MG63 (cell line): ENCODE data around the gene CCDC40. TPM values are rescaled to one million over a fixed set of nuclear protein-coding genes. Genes with fewer than 3 reads are reported as not detected.

ENCODE experiments used
- DNase-seq: peaks from one replicate; pipeline ENCODE4 v3.0.0-alpha.2; 2020
- H3K27me3 ChIP-seq: fragments of 250-450 bp; sonication (Bioruptor Pico); 2 replicates; pipeline ENCODE4 v1.5.1; 2020; ENCODE audit warnings: mild to moderate bottlenecking, moderate library complexity
- H3K36me3 ChIP-seq: fragments of 250-450 bp; sonication (Bioruptor Pico); 2 replicates; pipeline ENCODE4 v1.5.1; 2020; ENCODE audit warnings: mild to moderate bottlenecking, moderate library complexity
- H3K4me3 ChIP-seq: fragments of 250-450 bp; sonication (Bioruptor Pico); 2 replicates; pipeline ENCODE4 v1.5.1; 2020; ENCODE audit warnings: mild to moderate bottlenecking, moderate library complexity
- H3K9me3 ChIP-seq: fragments of 250-450 bp; sonication (Bioruptor Pico); 2 replicates; pipeline ENCODE4 v1.5.1; 2020; ENCODE audit warnings: mild to moderate bottlenecking, moderate library complexity
- total RNA-seq: library from RNA; depleted of rRNA; stranded (reverse); fragments of >200 nt; shearing (Covaris generic); gene quantifications from 2 replicates; pipeline ENCODE4 v1.2.3, GENCODE V29; 2014; ENCODE audit warnings: low replicate concordance

CCDC40 gene
- total RNA-seq, 1 experiment from 2014 or later: 9.7 TPM

- no peaks in the 10 kb centered on the region for H3K27me3 ChIP-seq
- H3K9me3 ChIP-seq: no peaks in the 10 kb centered on the region
- H3K36me3 ChIP-seq: no peaks in the 10 kb centered on the region
- DNase-seq: no peak
- H3K4me3 ChIP-seq: no peak overlapping the region
Observed at GRCh38 chr17:80110447-80110812, 74.0 kb downstream of the CCDC40 start.

GRCh38 chr17:80110927-80111701, 74.7 kb downstream of the CCDC40 start:
- no peak for DNase-seq
- Histone ChIP-seq H3K27me3 (no peaks in the 10 kb centered on the region), H3K36me3 (no peaks in the 10 kb centered on the region), H3K4me3 (no peak overlapping the region), H3K9me3 (no peaks in the 10 kb centered on the region)

DNA sequence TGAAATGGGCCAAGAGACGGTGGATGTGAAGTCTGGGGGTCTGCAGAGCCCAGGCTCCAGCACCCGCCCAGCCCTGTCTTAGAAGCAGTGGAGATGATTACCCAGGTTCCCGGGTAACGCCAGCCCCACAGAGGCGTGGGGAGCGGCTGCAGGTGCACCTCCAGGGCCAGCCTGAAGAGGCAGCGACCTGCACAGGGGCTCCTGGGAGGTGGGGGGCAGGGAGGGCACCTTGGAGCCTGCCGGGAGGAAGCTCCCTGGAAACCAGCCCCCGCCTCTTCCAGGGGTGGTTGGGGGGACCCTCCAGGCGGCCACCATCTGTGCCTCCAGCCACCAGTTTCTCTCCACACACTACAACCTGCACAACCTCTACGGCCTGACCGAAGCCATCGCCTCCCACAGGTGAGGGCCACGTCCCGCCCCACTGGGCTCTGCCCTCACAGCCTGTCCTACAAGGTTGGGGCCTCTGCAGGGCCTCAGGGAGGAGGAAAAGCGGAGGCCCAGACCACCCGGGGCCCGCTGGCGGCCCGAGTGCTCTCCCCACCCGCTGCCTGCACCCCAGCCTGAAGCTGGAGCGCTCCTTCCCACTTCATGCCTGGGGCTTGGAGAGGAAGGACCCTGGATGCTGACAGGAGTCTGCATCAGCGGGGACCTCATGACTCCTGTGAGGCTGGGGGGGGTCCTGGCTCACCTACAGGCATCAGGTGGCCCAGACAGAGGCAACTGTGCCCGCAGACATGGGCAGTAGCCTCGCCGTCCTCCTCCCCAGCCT, 75.4 kb downstream of the CCDC40 start:
- Histone ChIP-seq H3K27me3 (no peaks in the 10 kb centered on the region), H3K9me3 (no peaks in the 10 kb centered on the region), H3K4me3 (no peak overlapping the region), H3K36me3 (no peaks in the 10 kb centered on the region)
- DNase-seq: no peak

DNA sequence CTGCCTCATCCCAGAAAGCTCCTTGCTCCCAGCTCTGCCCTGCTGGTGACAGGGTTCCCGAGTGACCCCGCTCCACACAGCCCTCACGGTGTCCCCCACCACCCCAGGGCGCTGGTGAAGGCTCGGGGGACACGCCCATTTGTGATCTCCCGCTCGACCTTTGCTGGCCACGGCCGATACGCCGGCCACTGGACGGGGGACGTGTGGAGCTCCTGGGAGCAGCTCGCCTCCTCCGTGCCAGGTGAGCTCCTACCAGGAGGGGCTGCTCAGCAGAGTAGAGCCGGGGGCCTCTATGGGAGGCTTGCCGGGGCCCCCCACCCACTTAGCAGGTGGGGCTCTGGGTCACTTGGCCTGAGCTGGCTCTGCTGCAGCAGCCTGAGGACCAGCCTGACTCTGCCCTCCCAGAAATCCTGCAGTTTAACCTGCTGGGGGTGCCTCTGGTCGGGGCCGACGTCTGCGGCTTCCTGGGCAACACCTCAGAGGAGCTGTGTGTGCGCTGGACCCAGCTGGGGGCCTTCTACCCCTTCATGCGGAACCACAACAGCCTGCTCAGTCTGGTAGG, 76.1 kb downstream of the CCDC40 start:
- no peak for DNase-seq
- H3K4me3 ChIP-seq: no peak overlapping the region
- H3K27me3 ChIP-seq: no peaks in the 10 kb centered on the region
- no peaks in the 10 kb centered on the region for H3K36me3 ChIP-seq
- H3K9me3 ChIP-seq: no peaks in the 10 kb centered on the region

GRCh38 chr17:80113033-80113484, 76.6 kb downstream of the CCDC40 start:
- Histone ChIP-seq H3K4me3 (no peak overlapping the region), H3K36me3 (no peaks in the 10 kb centered on the region), H3K27me3 (no peaks in the 10 kb centered on the region), H3K9me3 (no peaks in the 10 kb centered on the region)
- DNase-seq: no peak

- H3K36me3 ChIP-seq: no peaks in the 10 kb centered on the region
- H3K9me3 ChIP-seq: no peaks in the 10 kb centered on the region
- no peak overlapping the region for H3K4me3 ChIP-seq
- H3K27me3 ChIP-seq: no peaks in the 10 kb centered on the region
- no peak for DNase-seq
Observed at GRCh38 chr17:80114758-80115157, 78.3 kb downstream of the CCDC40 start.

- no peak overlapping the region for H3K4me3 ChIP-seq
- no peak for DNase-seq
- H3K36me3 ChIP-seq: no peaks in the 10 kb centered on the region
- H3K9me3 ChIP-seq: no peaks in the 10 kb centered on the region
- no peaks in the 10 kb centered on the region for H3K27me3 ChIP-seq
Observed at GRCh38 chr17:80115159-80115558, 78.7 kb downstream of the CCDC40 start.

DNA sequence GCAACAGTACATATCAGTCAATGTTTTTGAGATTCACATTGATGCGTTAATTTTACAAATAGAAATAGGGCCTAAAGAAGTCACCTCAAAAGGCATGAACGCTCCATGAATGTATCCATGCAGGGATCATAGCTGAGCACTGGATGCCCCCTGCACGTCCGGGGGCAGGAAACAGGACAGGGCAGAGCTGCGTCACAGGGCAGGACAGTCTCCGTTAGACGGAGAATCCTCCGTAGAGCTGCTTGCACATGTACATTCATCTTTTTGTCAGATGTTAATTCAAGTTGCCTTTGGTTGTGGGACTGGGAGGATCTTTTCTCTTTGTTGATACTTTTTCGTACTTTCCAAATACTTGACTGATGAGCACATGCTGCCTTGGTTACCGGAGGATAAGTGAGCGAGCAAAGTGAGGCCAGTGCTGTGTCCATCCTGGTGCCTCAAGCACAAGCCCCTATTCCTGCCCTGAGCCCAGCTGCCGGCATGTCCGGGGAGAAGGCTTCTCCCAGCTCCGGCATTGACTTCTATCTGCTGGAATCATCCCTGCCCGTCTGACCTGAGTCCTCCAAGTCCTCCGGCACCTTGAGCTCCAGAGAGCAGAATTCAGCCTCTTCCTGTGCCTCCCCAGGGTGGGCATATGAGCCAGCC, 80.0 kb downstream of the CCDC40 start:
- DNase-seq: no peak
- no peaks in the 10 kb centered on the region for H3K36me3 ChIP-seq
- H3K4me3 ChIP-seq: no peak overlapping the region
- no peaks in the 10 kb centered on the region for H3K9me3 ChIP-seq
- no peaks in the 10 kb centered on the region for H3K27me3 ChIP-seq

- Histone ChIP-seq H3K4me3 (no peak overlapping the region), H3K9me3 (no peaks in the 10 kb centered on the region), H3K27me3 (no peaks in the 10 kb centered on the region), H3K36me3 (no peaks in the 10 kb centered on the region)
- no peak for DNase-seq
Observed at GRCh38 chr17:80116921-80117380, 80.5 kb downstream of the CCDC40 start.

DNA sequence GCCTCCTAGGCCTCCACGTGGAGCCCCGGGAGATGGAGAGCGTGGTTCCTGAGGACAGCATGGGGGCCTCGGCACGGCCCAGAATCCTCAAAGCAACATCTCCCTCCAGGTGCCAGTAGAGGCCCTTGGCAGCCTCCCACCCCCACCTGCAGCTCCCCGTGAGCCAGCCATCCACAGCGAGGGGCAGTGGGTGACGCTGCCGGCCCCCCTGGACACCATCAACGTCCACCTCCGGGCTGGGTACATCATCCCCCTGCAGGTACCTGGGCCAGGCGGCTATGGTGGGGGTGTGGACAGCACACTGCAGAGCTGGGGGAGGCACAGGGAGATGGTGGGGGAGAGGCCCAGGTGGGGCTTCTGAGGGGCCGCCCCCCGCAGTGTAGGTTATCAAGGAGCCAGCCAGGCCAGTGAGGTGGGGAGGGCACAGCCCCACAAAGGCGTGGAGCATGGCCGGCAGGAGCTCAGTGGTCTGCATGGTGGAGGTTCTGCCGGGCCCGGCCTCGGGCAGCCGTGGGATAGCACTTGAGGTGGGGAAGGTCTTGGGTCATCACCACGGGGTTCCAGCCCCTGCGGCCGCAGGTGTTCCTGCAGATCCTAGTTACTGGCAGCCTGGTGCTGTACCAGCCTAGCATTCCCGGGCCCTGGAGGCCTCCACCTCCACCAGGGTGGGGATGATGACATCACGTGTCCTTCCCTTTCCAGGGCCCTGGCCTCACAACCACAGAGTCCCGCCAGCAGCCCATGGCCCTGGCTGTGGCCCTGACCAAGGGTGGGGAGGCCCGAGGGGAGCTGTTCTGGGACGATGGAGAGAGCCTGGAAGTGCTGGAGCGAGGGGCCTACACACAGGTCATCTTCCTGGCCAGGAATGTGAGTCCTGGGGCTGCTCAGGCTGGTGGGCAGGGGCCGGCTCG, 81.3 kb downstream of the CCDC40 start:
- H3K4me3 ChIP-seq: no peak overlapping the region
- no peak for DNase-seq
- no peaks in the 10 kb centered on the region for H3K36me3 ChIP-seq
- H3K9me3 ChIP-seq: no peaks in the 10 kb centered on the region
- no peaks in the 10 kb centered on the region for H3K27me3 ChIP-seq

GRCh38 chr17:80118601-80119270, 82.3 kb downstream of the CCDC40 start:
- DNase-seq: no peak
- no peaks in the 10 kb centered on the region for H3K36me3 ChIP-seq
- H3K27me3 ChIP-seq: no peaks in the 10 kb centered on the region
- no peaks in the 10 kb centered on the region for H3K9me3 ChIP-seq
- no peak overlapping the region for H3K4me3 ChIP-seq

- no peaks in the 10 kb centered on the region for H3K9me3 ChIP-seq
- DNase-seq: no peak
- no peaks in the 10 kb centered on the region for H3K27me3 ChIP-seq
- no peak overlapping the region for H3K4me3 ChIP-seq
- no peaks in the 10 kb centered on the region for H3K36me3 ChIP-seq
Observed at GRCh38 chr17:80119271-80119791, 82.9 kb downstream of the CCDC40 start.

GRCh38 chr17:80119839-80120238, 83.4 kb downstream of the CCDC40 start:
- no peaks in the 10 kb centered on the region for H3K27me3 ChIP-seq
- no peak overlapping the region for H3K4me3 ChIP-seq
- no peak for DNase-seq
- no peaks in the 10 kb centered on the region for H3K9me3 ChIP-seq
- no peaks in the 10 kb centered on the region for H3K36me3 ChIP-seq

DNA sequence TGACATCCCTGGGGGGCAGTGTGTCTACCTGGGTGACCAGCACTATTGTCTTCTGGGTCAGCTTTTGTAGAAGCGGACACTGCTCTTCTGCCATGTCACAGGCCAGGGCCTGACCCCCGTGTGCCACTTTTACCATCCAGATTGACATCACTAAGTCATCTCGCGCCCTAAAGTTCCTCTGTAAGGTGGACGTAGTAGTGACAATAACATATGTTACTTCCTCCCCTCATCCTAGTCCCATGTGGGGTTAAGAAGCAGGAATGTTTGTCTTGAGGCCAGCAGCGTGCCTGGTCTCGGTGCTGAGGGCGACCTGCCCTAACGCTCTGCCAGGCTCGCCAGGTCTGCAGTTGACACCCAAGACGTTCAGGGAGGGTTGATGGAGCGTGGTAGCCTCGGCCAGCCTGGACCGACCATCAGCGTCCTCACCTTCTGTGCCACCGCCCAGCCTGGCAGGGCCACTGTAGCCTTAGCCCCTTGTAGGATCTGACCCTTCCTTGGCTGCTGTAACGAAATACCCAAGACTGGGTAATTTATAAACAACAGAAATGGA, 85.7 kb downstream of the CCDC40 start:
- DNase-seq: no peak
- H3K4me3 ChIP-seq: no peak overlapping the region

GRCh38 chr17:80122926-80123505, 86.6 kb downstream of the CCDC40 start:
- Histone ChIP-seq H3K27me3 (no peaks in the 10 kb centered on the region), H3K4me3 (no peak overlapping the region), H3K36me3 (no peaks in the 10 kb centered on the region), H3K9me3 (no peaks in the 10 kb centered on the region)
- DNase-seq: no peak

More for the DNA sequence above, 85.7 kb downstream of the CCDC40 start:
- no peaks in the 10 kb centered on the region for H3K27me3 ChIP-seq
- no peaks in the 10 kb centered on the region for H3K9me3 ChIP-seq
- H3K36me3 ChIP-seq: no peaks in the 10 kb centered on the region
